PFSK-1 (cell line): ENCODE data around the gene UBA52.

Experiments used
- POLR2AphosphoS5 ChIP-seq: IDR thresholded peaks from 2 replicates; pipeline ENCODE4 v1.6.1; 2012; ENCODE audit warnings: low read depth, mild to moderate bottlenecking, control low read depth, low read length, moderate library complexity
- REST ChIP-seq, 2 experiments: IDR thresholded peaks; 2 replicates each; pipeline versions ENCODE4 v1.6.1 to v1.8.0; 2011 to 2012; ENCODE audit warnings: low read depth in 2 of 2, low read length in 2 of 2, control low read depth in 1 of 2, inconsistent platforms in 1 of 2, mild to moderate bottlenecking in 1 of 2, moderate library complexity in 1 of 2; ENCODE audit not compliant: insufficient read depth in 1 of 2
- SIN3A ChIP-seq: IDR thresholded peaks from 2 replicates; pipeline ENCODE4 v1.6.1; 2012; ENCODE audit warnings: mild to moderate bottlenecking, low read length, moderate library complexity, borderline replicate concordance; ENCODE audit not compliant: insufficient read depth
- TAF1 ChIP-seq: IDR thresholded peaks from 2 replicates; pipeline ENCODE4 v1.6.1; 2012; ENCODE audit warnings: low read length, control low read depth, borderline replicate concordance; ENCODE audit not compliant: insufficient read depth

GRCh38 chr19:18606281-18607225 lies 34.9 kb downstream of the UBA52 start, which contains the start of gene CRLF1:
- no peak for TF ChIP-seq POLR2AphosphoS5
- no peak for TF ChIP-seq REST (IDR thresholded peaks at IDR 0.05; ENCODE audit: insufficient read depth in 1 of 2, low read depth in 2 of 2, low read length in 2 of 2)
- TF ChIP-seq TAF1, result no peak
- TF ChIP-seq SIN3A, result no peak
